Mesenchymal stem cell (in vitro differentiated cells and primary cell): ENCODE data around the gene FAM219B.

Experiments used
- DNase-seq: peaks from one replicate; pipeline ENCODE4 v3.0.0-alpha.2; 2013
- H2AFZ ChIP-seq: one replicate; pipeline ENCODE4 v1.6.1; 2013; ENCODE audit warnings: low read depth, mild to moderate bottlenecking, control low read depth, inconsistent platforms, low read length, moderate library complexity
- H2AK5ac ChIP-seq: 2 replicates; pipeline ENCODE4 v1.6.1; 2013; ENCODE audit warnings: low read length, moderate library complexity, mild to moderate bottlenecking, inconsistent platforms; ENCODE audit not compliant: severe bottlenecking
- H2BK120ac ChIP-seq: one replicate; pipeline ENCODE4 v1.6.1; 2013; ENCODE audit warnings: low read depth, mild to moderate bottlenecking, inconsistent platforms, low read length, moderate library complexity
- H2BK12ac ChIP-seq, 2 experiments: one replicate each; pipeline ENCODE4 v1.6.1; 2013; ENCODE audit warnings: inconsistent platforms in 2 of 2, low read length in 2 of 2, mild to moderate bottlenecking in 2 of 2, moderate library complexity in 2 of 2, control low read depth in 1 of 2
- H2BK15ac ChIP-seq: one replicate; pipeline ENCODE4 v1.6.1; 2013; ENCODE audit warnings: mild to moderate bottlenecking, low read depth, inconsistent platforms; ENCODE audit not compliant: poor library complexity, severe bottlenecking
- H2BK5ac ChIP-seq: 2 replicates; pipeline ENCODE4 v1.6.1; 2013; ENCODE audit warnings: low read depth, mild to moderate bottlenecking, low read length, control low read depth, inconsistent platforms; ENCODE audit not compliant: poor library complexity, severe bottlenecking
- H3K14ac ChIP-seq, 2 experiments: one replicate each; pipeline ENCODE4 v1.6.1; 2013; ENCODE audit warnings: inconsistent platforms in 2 of 2, low read length in 2 of 2, control low read depth in 1 of 2, mild to moderate bottlenecking in 1 of 2, moderate library complexity in 1 of 2
- H3K18ac ChIP-seq, 2 experiments: one replicate each; pipeline ENCODE4 v1.6.1; 2013; ENCODE audit warnings: inconsistent platforms in 2 of 2, low read length in 2 of 2, control low read depth in 1 of 2, low read depth in 1 of 2, mild to moderate bottlenecking in 1 of 2
- H3K23ac ChIP-seq, 2 experiments: one replicate each; pipeline ENCODE4 v1.6.1; 2013; ENCODE audit warnings: inconsistent platforms in 2 of 2, low read length in 2 of 2, mild to moderate bottlenecking in 2 of 2, moderate library complexity in 2 of 2, control low read depth in 1 of 2
- H3K27ac ChIP-seq: 2 replicates; pipeline ENCODE4 v1.5.1; 2013; ENCODE audit warnings: mild to moderate bottlenecking, moderate library complexity, low read length, control low read depth, inconsistent platforms; ENCODE audit not compliant: poor library complexity, severe bottlenecking
- H3K27me3 ChIP-seq, 2 experiments: 2 replicates each; pipeline versions ENCODE4 v1.6.1 to v1.7.0; 2013; ENCODE audit warnings: low read length in 2 of 2, mild to moderate bottlenecking in 2 of 2, moderate library complexity in 2 of 2, control low read depth in 1 of 2, inconsistent platforms in 1 of 2; ENCODE audit not compliant: control insufficient read depth in 1 of 2, insufficient read depth in 1 of 2
- H3K36me3 ChIP-seq, 2 experiments: 2 replicates each; pipeline versions ENCODE4 v1.6.1 to v1.7.0; 2013; ENCODE audit warnings: low read length in 2 of 2, control low read depth in 1 of 2, inconsistent platforms in 1 of 2, low read depth in 1 of 2, mild to moderate bottlenecking in 1 of 2; ENCODE audit not compliant: insufficient read depth in 2 of 2, control insufficient read depth in 1 of 2
- H3K4ac ChIP-seq, 2 experiments: one replicate each; pipeline ENCODE4 v1.6.1; 2013; ENCODE audit warnings: inconsistent platforms in 2 of 2, low read length in 2 of 2, mild to moderate bottlenecking in 2 of 2, moderate library complexity in 2 of 2, control low read depth in 1 of 2, low read depth in 1 of 2
- H3K4me1 ChIP-seq: 2 replicates; pipeline ENCODE4 v1.6.1; 2013; ENCODE audit warnings: low read depth, low read length, control low read depth; ENCODE audit not compliant: control insufficient read depth, insufficient read depth
- H3K4me2 ChIP-seq: 2 replicates; pipeline ENCODE4 v1.6.1; 2013; ENCODE audit warnings: low read length, mild to moderate bottlenecking, inconsistent platforms; ENCODE audit not compliant: poor library complexity, severe bottlenecking
- H3K4me3 ChIP-seq, 2 experiments: 2 replicates each; pipeline versions ENCODE4 v1.5.1 to v1.7.0; 2013; ENCODE audit warnings: low read length in 2 of 2, mild to moderate bottlenecking in 2 of 2, control low read depth in 1 of 2, low read depth in 1 of 2; ENCODE audit not compliant: insufficient read depth in 1 of 2
- H3K79me1 ChIP-seq: replicated peaks from 2 replicates; pipeline ENCODE4 v1.6.1; 2013; ENCODE audit warnings: mild to moderate bottlenecking, control low read depth, low read length, inconsistent platforms; ENCODE audit not compliant: poor library complexity, severe bottlenecking
- H3K9ac ChIP-seq: 2 replicates; pipeline ENCODE4 v1.7.0; 2013; ENCODE audit warnings: mild to moderate bottlenecking, low read length, moderate library complexity
- H3K9me3 ChIP-seq: 2 replicates; pipeline ENCODE4 v1.7.0; 2013; ENCODE audit warnings: mild to moderate bottlenecking, low read length; ENCODE audit not compliant: control insufficient read depth
- H4K8ac ChIP-seq: one replicate; pipeline ENCODE4 v1.6.1; 2013; ENCODE audit warnings: inconsistent platforms, mild to moderate bottlenecking, low read length, moderate library complexity
- H4K91ac ChIP-seq: one replicate; pipeline ENCODE4 v1.6.1; 2013; ENCODE audit warnings: mild to moderate bottlenecking, low read length, inconsistent platforms
- WGBS: methylation state at CpG from one replicate; pipeline ENCODE4 v1.1.7; 2013; ENCODE audit warnings: mixed read lengths; 5-methylcytosine and 5-hydroxymethylcytosine counted together

FAM219B gene

DNA sequence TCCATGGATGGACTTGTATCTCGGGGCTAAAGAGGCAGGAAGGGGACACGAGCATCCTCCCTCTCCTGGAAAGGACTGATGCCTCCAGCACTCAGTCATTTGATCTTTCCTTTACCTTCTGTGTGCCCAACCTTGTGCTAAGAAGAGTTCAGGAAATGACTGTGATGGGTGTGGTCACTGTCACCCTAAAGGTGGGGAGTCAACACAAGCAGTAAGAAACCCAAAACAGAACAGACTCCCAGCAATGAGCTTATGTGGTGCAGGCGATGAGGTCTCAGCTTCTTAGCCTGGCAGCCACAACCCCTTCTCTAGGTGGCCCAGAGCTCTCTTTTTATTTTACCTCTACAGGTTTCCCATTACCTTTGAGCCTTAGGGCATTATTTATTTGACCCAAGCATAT lies 13.0 kb downstream of the FAM219B start:
- Histone ChIP-seq H2BK5ac (no peak overlapping the region), H3K36me3 (peaks cover 46 to 54% of the 10 kb centered on the region in 2 experiments), H2BK15ac (no peak overlapping the region), H2BK12ac (no peak overlapping the region), H4K8ac (no peak overlapping the region), H3K9me3 (no peaks in the 10 kb centered on the region), H4K91ac (no peak overlapping the region), H3K4ac (no peak overlapping the region), H3K9ac (no peak overlapping the region), H3K4me2 (no peak overlapping the region), H3K14ac (no peak overlapping the region), H3K27ac (no peak overlapping the region), H2AFZ (no peak overlapping the region), H3K4me1 (peaks cover 14% of the 10 kb centered on the region), H3K4me3 (no peak overlapping the region), H3K27me3 (no peaks in the 10 kb centered on the region), H3K18ac (no peak overlapping the region), H2BK120ac (no peak overlapping the region), H2AK5ac (no peak overlapping the region), H3K23ac (no peak overlapping the region), H3K79me1 (peaks cover 23% of the 10 kb centered on the region)
- WGBS = 90% methylated on average over 3 of the region's 3 CpGs
- DNase-seq = no peak

DNA sequence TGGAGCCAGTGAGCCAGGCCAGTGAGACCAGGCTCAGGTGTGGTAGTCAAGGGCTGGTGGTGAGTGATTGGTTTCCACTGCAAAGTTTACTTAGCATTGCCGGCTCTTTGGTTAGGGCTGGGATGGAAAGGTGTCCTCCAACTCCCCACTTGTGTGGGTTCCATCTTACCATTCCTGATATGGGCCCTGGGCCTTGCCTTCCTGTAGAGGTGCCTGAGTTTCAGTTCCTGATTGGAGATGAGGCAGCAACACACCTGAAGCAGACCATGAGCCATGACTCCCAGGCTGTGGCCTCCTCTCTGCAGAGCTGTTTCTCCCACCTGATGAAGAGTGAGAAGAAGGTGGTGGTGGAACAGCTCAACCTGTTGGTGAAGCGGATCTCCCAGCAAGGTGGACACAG lies 13.7 kb downstream of the FAM219B start:
- no peak overlapping the region for H3K4me3 ChIP-seq
- WGBS = 100% methylated on average over 1 of the region's 2 CpGs
- no peak overlapping the region for H2AK5ac ChIP-seq
- no peak overlapping the region for H3K18ac ChIP-seq
- no peak overlapping the region for H4K8ac ChIP-seq
- H2BK120ac ChIP-seq = no peak overlapping the region
- no peak overlapping the region for H2BK12ac ChIP-seq
- H2BK15ac ChIP-seq = no peak overlapping the region
- H3K9me3 ChIP-seq = no peaks in the 10 kb centered on the region
- H3K79me1 ChIP-seq = peaks cover 23% of the 10 kb centered on the region
- H3K27me3 ChIP-seq = no peaks in the 10 kb centered on the region
- H2BK5ac ChIP-seq = no peak overlapping the region
- DNase-seq = no peak
- no peak overlapping the region for H3K27ac ChIP-seq
- peaks cover 46 to 49% of the 10 kb centered on the region in 2 experiments for H3K36me3 ChIP-seq
- no peak overlapping the region for H2AFZ ChIP-seq
- no peak overlapping the region for H3K9ac ChIP-seq
- H3K14ac ChIP-seq = no peak overlapping the region
- H3K4ac ChIP-seq = no peak overlapping the region
- no peak overlapping the region for H3K23ac ChIP-seq
- no peak overlapping the region for H3K4me2 ChIP-seq
- peaks cover 15% of the 10 kb centered on the region for H3K4me1 ChIP-seq
- H4K91ac ChIP-seq = no peak overlapping the region

- Histone ChIP-seq H3K27me3 (no peaks in the 10 kb centered on the region), H3K79me1 (peaks cover 23% of the 10 kb centered on the region), H3K4ac (no peak overlapping the region), H3K4me2 (no peak overlapping the region), H2BK5ac (no peak overlapping the region), H2BK12ac (no peak overlapping the region), H2BK15ac (no peak overlapping the region), H3K36me3 (peaks cover 43% of the 10 kb centered on the region in 2 experiments), H4K8ac (no peak overlapping the region), H3K4me3 (no peak overlapping the region), H2AFZ (no peak overlapping the region), H3K27ac (no peak overlapping the region), H3K14ac (no peak overlapping the region), H3K4me1 (peaks cover 15% of the 10 kb centered on the region), H4K91ac (no peak overlapping the region), H2AK5ac (no peak overlapping the region), H2BK120ac (no peak overlapping the region), H3K23ac (peak overlapping the region in 1 of 2 experiments; percentile 9), H3K9me3 (no peaks in the 10 kb centered on the region), H3K9ac (no peak overlapping the region), H3K18ac (no peak overlapping the region)
- WGBS = 100% methylated on average over 3 of the region's 3 CpGs
- DNase-seq = no peak
Observed at GRCh38 chr15:74892313-74892712, 14.3 kb downstream of the FAM219B start.

DNA sequence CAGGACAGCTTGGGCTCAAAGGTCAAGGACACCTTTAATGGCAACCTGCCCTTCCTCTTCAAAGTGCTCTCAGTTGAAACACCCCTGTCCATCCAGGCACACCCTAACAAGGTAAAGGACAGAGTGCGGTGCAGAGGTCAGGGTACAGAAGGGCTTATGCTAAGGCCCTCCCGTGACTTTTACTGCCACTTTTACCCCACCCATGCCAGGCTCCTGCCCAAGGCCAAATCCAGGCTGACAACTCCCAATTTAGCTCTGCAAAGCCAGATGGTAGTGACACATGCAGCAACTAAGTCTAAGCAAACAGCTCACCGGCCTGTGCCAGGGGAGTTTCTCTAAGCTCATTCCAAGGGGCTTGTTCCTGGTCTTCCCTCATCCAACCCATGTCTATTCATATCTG lies 15.2 kb downstream of the FAM219B start:
- peaks cover 23% of the 10 kb centered on the region for H3K79me1 ChIP-seq
- no peak overlapping the region for H3K18ac ChIP-seq
- H2AK5ac ChIP-seq = no peak overlapping the region
- DNase-seq = no peak
- peak overlapping the region; percentile 61 for H2BK5ac ChIP-seq
- no peak overlapping the region for H2AFZ ChIP-seq
- no peak overlapping the region for H2BK15ac ChIP-seq
- no peak overlapping the region for H3K27ac ChIP-seq
- no peak overlapping the region for H3K23ac ChIP-seq
- WGBS = 98% methylated on average over 3 of the region's 3 CpGs
- no peaks in the 10 kb centered on the region for H3K27me3 ChIP-seq
- H3K4me2 ChIP-seq = no peak overlapping the region
- no peak overlapping the region for H3K9ac ChIP-seq
- H2BK120ac ChIP-seq = no peak overlapping the region
- H3K4me3 ChIP-seq = no peak overlapping the region
- no peak overlapping the region for H4K91ac ChIP-seq
- H3K4me1 ChIP-seq = peaks cover 15% of the 10 kb centered on the region
- H4K8ac ChIP-seq = no peak overlapping the region
- H3K9me3 ChIP-seq = no peaks in the 10 kb centered on the region
- H3K36me3 ChIP-seq = peaks cover 35% of the 10 kb centered on the region in 2 experiments
- H2BK12ac ChIP-seq = no peak overlapping the region
- no peak overlapping the region for H3K4ac ChIP-seq
- no peak overlapping the region for H3K14ac ChIP-seq
